Breast epithelium (tissue), 3 donors: ENCODE measurements around the gene FKBP1B.

Experiments used
- POLR2A ChIP-seq: fragments of 450-650 bp; IDR thresholded peaks from one replicate; pipeline ENCODE4 v1.6.1; 2016; ENCODE audit warnings: antibody characterized with exemption, mild to moderate bottlenecking, moderate library complexity
- TF ChIP-seq, protein P1 (sequence below), 3 donors: fragments of 450-650 bp; IDR thresholded peaks; one replicate each; pipeline ENCODE4 v1.5.1; 2016 to 2017; ENCODE audit warnings: antibody characterized with exemption in 3 of 3, mild to moderate bottlenecking in 3 of 3, moderate library complexity in 3 of 3

GRCh38 chr2:24022324-24022974 lies 27.1 kb upstream of the FKBP1B start:
- TF ChIP-seq, protein P1, sequence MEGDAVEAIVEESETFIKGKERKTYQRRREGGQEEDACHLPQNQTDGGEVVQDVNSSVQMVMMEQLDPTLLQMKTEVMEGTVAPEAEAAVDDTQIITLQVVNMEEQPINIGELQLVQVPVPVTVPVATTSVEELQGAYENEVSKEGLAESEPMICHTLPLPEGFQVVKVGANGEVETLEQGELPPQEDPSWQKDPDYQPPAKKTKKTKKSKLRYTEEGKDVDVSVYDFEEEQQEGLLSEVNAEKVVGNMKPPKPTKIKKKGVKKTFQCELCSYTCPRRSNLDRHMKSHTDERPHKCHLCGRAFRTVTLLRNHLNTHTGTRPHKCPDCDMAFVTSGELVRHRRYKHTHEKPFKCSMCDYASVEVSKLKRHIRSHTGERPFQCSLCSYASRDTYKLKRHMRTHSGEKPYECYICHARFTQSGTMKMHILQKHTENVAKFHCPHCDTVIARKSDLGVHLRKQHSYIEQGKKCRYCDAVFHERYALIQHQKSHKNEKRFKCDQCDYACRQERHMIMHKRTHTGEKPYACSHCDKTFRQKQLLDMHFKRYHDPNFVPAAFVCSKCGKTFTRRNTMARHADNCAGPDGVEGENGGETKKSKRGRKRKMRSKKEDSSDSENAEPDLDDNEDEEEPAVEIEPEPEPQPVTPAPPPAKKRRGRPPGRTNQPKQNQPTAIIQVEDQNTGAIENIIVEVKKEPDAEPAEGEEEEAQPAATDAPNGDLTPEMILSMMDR (IDR thresholded peaks at IDR 0.05): no peak
- TF ChIP-seq POLR2A: no peak
